HCEC 1CT (cell line): ENCODE measurements around the gene WBP1L.
A peak's percentile ranks its signal among the peaks of the same experiment; 100 is the strongest.

ENCODE experiments used
- DNase-seq: peaks from one replicate; pipeline ENCODE4 v3.0.0-alpha.2; 2017

The WBP1L gene

GRCh38 chr10:102759497-102760210 is 15.9 kb downstream of the WBP1L start:
- no peak for DNase-seq

GRCh38 chr10:102761981-102762380 is 18.2 kb downstream of the WBP1L start:
- DNase-seq: no peak

- DNase-seq: no peak
Observed at GRCh38 chr10:102762401-102763015, 18.8 kb downstream of the WBP1L start.

GRCh38 chr10:102763037-102763607 is 19.4 kb downstream of the WBP1L start:
- DNase-seq: no peak

- no peak for DNase-seq
Observed at GRCh38 chr10:102764470-102765161, 20.9 kb downstream of the WBP1L start.

GRCh38 chr10:102765336-102765735 is 21.6 kb downstream of the WBP1L start:
- no peak for DNase-seq

- DNase-seq: no peak
Observed at GRCh38 chr10:102767428-102768160, 23.8 kb downstream of the WBP1L start.

- DNase-seq: no peak
Observed at GRCh38 chr10:102769375-102770107, 25.8 kb downstream of the WBP1L start.

GRCh38 chr10:102770108-102770482 is 26.3 kb downstream of the WBP1L start:
- DNase-seq: no peak

- DNase-seq: peak; percentile 29
Observed at GRCh38 chr10:102770792-102771191, 27.0 kb downstream of the WBP1L start.

- DNase-seq: peak; percentile 22
Observed at GRCh38 chr10:102773320-102773719, 29.6 kb downstream of the WBP1L start.

GRCh38 chr10:102773986-102774385 is 30.2 kb downstream of the WBP1L start:
- DNase-seq: no peak

GRCh38 chr10:102775201-102775934 is 31.6 kb downstream of the WBP1L start:
- DNase-seq: no peak

- DNase-seq: peak; percentile 59
Observed at GRCh38 chr10:102775935-102776669, 32.4 kb downstream of the WBP1L start.

GRCh38 chr10:102776779-102777456 is 33.2 kb downstream of the WBP1L start:
- DNase-seq: peak; percentile 96

GRCh38 chr10:102777711-102778453 is 34.1 kb downstream of the WBP1L start:
- no peak for DNase-seq

GRCh38 chr10:102778781-102779180 is 35.0 kb downstream of the WBP1L start:
- no peak for DNase-seq

- DNase-seq: peak; percentile 79
Observed at GRCh38 chr10:102779680-102780526, 36.2 kb downstream of the WBP1L start.

GRCh38 chr10:102780527-102780808 is 36.7 kb downstream of the WBP1L start:
- DNase-seq: no peak
